COLO668 (cell line): ENCODE measurements around the gene BRD9.

ENCODE experiments used
- DNase-seq: peaks from one replicate; lab custom pipeline; 2025; ENCODE audit not compliant: unreplicated experiment; lab: John Stamatoyannopoulos, UW

BRD9 gene

GRCh38 chr5:819078-819477, 73.5 kb downstream of the BRD9 start:
- no peak for DNase-seq

- no peak for DNase-seq
These were observed 76.4 kb downstream of the BRD9 start for GRCh38 chr5:816176-816575.

GRCh38 chr5:815449-815848, 77.2 kb downstream of the BRD9 start:
- no peak for DNase-seq
